T-helper 22 cell (primary cell): ENCODE results near the gene SUPT5H.

Experiments
- DNase-seq: peaks from one replicate; pipeline ENCODE4 v3.0.0-alpha.2; 2020; ENCODE audit warnings: low read depth

The SUPT5H gene

DNA sequence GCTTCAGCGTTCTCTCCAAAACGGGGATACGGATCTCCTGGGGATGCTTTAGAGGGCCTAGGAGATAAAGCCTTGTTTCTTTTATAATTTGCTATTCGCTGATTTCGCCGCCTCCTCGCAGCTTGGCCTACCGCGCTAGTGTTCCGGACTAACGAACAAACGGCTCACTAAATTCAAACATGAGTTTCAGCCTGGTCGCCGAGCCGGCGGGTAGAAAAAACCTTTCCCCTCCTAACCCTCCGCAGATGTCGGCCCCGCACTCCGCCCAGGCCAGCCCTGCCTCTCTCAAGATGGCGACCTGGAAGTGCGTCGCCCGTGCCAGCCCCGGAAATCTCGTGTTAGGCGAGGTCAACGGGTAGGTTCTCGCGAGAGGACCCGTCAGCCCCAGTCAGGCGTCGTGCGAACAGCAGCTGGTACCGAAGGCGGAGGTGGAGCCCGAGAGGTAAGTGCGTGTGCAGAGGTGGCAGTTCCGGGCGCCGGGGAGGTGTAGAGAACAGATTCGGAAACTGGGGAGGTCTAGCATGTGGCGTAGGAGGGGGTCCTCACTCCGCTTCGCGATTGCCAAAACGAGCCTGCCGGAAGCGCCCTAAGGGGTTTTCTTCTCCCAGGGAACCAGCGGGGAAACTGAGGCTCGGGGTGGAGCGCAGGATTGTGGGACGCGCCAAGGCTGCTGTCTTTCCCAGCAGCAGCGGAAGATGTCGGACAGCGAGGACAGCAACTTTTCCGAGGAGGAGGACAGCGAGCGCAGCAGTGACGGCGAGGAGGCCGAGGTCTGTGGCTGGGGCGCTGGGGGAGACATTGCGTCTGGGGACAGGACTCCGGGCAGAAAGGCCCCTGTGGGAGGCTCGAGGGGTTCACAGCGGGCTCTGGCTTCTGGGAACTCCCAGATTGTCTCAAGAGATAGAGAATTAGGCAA, at the start of gene SUPT5H:
Gene SUPT5H (plus strand): TSS at position 387 of the 916 bp plus-strand sequence. CDS start 309 bp downstream, at position 696.
- DNase-seq = peak; percentile 98

DNA sequence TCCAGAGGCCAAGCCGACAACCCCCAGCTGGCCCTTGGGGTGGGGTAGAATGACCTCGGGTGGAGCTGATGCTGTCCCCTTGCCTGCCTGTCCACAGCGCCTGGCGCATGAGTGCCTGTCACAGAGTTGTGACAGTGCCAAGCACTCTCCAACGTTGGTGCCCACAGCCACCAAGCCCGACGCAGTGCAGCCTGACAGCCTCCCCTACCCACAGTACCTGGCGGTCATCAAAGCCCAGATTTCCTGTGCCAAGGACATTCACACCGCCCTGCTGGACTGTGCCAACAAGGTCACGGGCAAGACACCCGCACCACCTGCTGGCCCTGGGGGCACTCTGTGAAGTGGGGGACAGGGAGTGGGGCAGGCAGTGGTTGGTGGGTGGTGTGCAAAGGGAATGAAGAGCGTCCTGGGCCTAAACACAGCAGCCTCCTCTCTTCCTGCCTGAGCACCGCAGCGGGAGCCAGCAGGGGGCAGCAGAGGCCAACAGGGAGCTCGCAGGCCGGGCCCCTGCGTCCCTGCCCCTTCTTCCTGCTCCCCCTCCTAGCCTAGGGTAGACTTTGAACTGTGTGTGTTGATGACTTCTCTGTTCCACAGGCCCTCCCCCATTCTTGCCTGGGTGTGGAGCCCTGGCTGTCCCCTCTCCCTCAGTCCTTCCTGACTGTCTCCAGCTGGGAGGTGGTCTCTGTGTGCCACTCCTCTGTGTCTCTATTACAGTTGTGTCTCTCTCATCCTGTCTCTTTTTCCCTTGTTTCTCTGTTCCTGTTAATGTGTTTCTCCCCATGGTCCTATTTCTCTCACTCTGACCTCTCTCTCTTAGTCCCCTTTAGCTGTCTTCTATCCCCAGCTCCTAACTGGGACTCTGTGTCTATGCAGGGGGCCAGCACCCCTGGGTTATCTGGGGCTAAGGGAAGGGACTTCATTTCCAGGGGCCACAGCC, 47.8 kb upstream of the SUPT5H start:
- DNase-seq = peak; percentile 81

DNA sequence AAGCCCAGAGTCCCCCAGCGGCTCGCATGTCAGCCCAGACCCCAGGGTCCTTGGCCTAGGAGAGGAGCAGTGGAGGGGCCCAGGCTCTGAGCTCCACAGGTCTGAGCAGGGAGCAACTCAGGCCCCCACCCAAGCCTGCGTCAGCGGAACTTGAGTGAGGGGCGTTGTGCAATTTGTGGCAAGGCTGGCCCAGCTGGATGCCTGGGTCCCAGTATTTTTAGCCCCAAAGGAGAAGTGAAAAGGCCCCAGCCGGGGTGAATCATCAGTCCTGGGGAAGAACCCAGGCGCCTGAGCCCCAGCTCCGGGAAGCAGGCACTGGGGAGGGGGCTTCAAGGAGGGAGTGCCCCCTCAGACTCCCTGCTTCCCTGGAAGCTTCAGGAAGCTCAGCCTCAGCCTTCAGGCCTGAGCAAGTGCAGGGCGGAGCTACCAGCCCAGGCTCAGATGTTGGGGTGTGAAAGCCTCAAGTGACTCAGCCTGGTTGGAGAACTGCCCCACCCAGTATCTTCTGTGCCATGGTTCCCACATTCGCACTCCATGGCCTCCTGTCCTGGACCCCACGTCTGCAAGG, 47.0 kb upstream of the SUPT5H start:
- DNase-seq = no peak

DNA sequence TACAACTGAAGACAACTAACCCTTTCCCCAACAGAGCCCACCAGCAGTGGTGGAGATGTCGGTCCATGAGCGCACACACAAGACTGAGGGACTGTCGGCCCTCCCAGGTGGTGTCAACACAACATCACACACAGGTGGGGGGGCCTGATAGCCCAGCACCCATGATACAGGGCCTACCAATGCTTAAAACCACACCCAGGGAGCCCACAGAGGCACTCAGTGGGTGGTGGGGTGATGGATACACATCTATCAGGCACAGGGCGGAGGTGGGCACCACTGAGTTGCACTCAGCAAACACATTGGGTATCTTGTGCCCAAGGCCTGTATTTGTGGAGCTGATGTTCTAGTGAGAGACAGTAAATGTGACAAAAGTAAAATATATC, 45.7 kb upstream of the SUPT5H start:
- DNase-seq = no peak

DNA sequence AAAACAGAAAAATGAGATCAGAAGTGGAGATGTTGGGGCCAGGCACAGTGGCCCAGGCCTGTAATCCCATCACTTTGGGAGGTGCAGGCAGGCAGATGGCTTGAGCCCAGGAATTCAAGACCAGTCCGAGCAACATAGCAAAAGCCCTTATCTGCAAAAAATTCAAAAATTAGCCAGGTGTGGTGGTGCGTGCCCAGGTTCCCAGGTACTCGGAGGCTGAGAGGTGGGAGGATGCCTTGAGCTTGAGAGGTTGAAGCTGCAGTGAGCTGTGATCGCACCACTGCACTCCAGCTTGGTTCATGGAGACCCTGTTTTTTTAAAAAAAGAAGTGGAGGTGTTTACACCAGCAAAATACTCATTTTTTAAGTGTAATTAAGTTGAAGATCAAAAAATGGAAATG, 45.3 kb upstream of the SUPT5H start:
- no peak for DNase-seq

GRCh38 chr19:39401070-39401548, 44.3 kb upstream of the SUPT5H start:
- no peak for DNase-seq

DNA sequence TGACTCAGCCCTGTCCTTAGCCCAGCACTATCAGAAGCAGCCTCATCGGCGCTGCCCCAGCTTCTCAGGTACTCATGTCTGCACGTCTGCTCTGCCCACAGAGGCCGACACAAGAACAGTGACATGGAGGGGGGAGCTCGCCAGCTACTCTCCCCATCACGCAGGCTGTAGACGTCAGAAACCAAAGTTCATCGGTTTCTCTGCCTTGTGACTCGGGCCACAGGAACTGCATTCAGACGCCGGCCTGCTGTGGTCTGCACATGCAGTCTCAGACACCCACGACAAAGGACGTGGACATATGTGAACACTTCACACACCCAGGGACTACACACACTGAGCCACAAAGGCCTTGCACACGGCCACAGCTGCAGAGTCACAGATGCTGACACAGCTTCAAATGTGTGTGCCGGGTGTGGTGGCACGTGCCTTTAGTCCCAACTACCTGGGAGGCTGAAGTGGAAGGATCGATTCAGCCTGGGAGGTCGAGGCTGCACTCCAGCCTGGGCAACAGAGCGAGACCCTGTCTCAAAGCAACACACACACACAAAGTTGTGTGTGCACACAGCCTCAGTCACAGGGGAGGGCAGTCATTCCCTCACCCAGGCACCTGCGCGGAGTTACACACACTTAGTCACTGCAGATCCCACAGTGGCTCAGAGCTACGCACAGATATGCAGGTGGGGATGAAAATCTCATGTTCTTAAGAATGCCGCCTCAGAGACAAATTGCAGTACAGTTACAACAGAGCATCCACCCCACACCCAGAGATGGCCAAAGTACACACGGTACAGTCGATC, 43.6 kb upstream of the SUPT5H start:
- peak; percentile 96 for DNase-seq

DNA sequence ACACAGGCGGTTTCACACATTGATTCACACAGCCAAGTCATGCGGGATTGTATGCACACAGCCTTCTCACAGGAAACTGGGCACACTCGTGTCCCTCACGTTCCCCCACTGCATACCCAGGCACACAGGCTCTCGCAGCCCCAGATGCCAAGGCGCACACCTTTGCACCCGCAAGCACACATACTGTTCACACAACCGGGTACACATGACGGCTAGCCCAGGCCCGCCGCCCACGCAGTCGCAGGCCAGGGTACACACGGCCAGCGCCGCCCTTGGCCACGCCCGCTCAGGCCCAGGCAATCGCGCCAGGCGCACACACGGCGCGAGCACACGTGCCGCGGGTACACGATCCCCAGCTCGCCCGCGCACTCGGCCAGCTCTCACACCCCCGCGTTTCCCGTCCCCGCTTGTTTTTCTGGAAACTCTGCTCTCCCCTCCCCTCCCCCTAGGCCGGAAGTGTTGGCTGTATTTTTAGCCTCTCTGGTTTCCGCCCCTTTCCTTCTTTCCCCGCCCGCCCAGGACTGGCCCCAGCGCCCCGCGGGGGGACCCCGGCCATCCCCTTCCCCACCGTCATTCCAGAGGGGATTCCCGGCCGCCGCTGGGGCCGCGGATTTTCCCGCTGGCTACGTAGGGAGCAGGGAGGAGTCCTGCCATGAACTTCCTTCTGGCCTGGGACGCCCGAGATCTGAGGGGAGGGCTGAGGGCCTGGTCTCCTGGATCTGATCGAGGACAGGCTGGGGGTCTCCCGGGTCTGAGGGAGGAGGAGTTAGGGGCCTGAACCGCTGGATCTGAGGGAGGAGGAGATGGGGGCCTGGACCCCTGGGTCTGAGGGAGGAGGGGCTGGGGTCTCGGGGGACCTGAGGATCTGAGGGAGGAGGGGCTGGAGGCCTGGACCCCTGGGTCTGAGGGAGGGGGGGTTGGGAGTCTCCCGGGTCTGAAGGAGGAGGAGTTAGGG, 42.8 kb upstream of the SUPT5H start:
- DNase-seq = peak; percentile 85

GRCh38 chr19:39403331-39404312, 41.8 kb upstream of the SUPT5H start:
- DNase-seq = peak; percentile 100

GRCh38 chr19:39405261-39405957, 40.0 kb upstream of the SUPT5H start:
- no peak for DNase-seq

GRCh38 chr19:39405958-39406655, 39.3 kb upstream of the SUPT5H start:
- DNase-seq = peak; percentile 85

- DNase-seq = peak; percentile 80
These were observed 38.5 kb upstream of the SUPT5H start, which contains the start of gene ZFP36 for GRCh38 chr19:39406656-39407409. Gene ZFP36 (plus strand): TSS chr19:39406847. CDS start chr19:39406905, 58 bp downstream.

GRCh38 chr19:39407410-39407659, 38.0 kb upstream of the SUPT5H start:
- DNase-seq = no peak

GRCh38 chr19:39407660-39408391, 37.6 kb upstream of the SUPT5H start:
- DNase-seq = peak; percentile 49

- DNase-seq = no peak
These were observed 36.8 kb upstream of the SUPT5H start for GRCh38 chr19:39408392-39409207.
